ENCODE measurements around the gene WIZ. TPM values are rescaled to one million over a fixed set of nuclear protein-coding genes. Genes with fewer than 3 reads are reported as not detected.

WIZ gene
- total and polyA plus RNA-seq, 2 experiments from 2014 or later, result 8.9 to 39.5 TPM

DNA sequence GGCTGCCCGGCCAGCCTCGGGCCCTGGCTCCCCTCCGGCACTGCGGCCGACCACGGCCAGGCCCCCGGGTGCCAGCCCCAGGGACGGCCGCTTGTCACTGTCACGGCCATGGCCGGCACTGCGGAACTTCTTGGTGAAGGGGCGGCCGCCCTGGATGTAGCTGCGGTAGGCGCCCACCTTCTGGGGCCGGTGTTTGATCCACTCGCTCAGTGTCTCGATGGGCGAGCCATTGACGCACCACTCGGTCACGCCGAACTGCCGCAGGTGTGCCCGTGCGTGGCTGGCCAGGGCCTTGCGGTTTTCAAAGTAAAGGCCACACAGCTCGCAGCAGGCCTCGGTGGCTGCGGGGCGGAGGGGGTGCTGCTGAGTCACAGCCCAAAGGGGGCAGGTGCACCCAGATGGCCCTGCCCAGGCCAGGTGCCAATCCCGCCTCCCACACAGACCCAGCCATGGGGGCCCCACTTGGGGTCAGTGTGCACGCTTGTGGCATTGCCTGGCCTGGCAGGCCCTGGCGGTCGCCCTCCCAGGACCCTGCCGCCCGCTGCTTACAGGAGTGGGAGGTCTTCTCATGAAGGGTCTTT is 25.0 kb downstream of the WIZ start:
- Histone ChIP-seq H3K4me3 (no peak overlapping the region), H3K36me3 (ENCODE audit: insufficient read depth) (no peaks in the 10 kb centered on the region), H3K79me2 (replicated peaks; ENCODE audit: insufficient read depth) (no peaks in the 10 kb centered on the region; the same call in 1 of the 2 replicates)

More for the DNA sequence above, 25.0 kb downstream of the WIZ start:
- H3K4me3 Mint-ChIP-seq, result no peak overlapping the region
- Histone ChIP-seq H3K4me2 (no peak overlapping the region), H2AFZ (no peak overlapping the region), H3K27ac (ENCODE audit: low read depth) (no peak overlapping the region), H3K9me2 (ENCODE audit: insufficient read depth) (no peaks in the 10 kb centered on the region), H4K20me1 (replicated peaks; ENCODE audit: insufficient read depth) (no peaks in the 10 kb centered on the region), H3K4me1 (ENCODE audit: insufficient read depth) (no peaks in the 10 kb centered on the region; the same call in 1 of the 2 replicates), H3K27me3 (ENCODE audit: insufficient read depth) (no peaks in the 10 kb centered on the region), H3F3A (replicated peaks; ENCODE audit: low read depth) (peaks cover 10% of the 10 kb centered on the region)
- DNase-seq (ENCODE audit: low spot score) (no peak), ATAC-seq (no peak)
- TF ChIP-seq, protein P1, sequence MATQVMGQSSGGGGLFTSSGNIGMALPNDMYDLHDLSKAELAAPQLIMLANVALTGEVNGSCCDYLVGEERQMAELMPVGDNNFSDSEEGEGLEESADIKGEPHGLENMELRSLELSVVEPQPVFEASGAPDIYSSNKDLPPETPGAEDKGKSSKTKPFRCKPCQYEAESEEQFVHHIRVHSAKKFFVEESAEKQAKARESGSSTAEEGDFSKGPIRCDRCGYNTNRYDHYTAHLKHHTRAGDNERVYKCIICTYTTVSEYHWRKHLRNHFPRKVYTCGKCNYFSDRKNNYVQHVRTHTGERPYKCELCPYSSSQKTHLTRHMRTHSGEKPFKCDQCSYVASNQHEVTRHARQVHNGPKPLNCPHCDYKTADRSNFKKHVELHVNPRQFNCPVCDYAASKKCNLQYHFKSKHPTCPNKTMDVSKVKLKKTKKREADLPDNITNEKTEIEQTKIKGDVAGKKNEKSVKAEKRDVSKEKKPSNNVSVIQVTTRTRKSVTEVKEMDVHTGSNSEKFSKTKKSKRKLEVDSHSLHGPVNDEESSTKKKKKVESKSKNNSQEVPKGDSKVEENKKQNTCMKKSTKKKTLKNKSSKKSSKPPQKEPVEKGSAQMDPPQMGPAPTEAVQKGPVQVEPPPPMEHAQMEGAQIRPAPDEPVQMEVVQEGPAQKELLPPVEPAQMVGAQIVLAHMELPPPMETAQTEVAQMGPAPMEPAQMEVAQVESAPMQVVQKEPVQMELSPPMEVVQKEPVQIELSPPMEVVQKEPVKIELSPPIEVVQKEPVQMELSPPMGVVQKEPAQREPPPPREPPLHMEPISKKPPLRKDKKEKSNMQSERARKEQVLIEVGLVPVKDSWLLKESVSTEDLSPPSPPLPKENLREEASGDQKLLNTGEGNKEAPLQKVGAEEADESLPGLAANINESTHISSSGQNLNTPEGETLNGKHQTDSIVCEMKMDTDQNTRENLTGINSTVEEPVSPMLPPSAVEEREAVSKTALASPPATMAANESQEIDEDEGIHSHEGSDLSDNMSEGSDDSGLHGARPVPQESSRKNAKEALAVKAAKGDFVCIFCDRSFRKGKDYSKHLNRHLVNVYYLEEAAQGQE (IDR thresholded peaks at IDR 0.05; ENCODE audit: unreplicated experiment), result no peak
- TF ChIP-seq, protein P2, sequence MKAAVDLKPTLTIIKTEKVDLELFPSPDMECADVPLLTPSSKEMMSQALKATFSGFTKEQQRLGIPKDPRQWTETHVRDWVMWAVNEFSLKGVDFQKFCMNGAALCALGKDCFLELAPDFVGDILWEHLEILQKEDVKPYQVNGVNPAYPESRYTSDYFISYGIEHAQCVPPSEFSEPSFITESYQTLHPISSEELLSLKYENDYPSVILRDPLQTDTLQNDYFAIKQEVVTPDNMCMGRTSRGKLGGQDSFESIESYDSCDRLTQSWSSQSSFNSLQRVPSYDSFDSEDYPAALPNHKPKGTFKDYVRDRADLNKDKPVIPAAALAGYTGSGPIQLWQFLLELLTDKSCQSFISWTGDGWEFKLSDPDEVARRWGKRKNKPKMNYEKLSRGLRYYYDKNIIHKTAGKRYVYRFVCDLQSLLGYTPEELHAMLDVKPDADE (IDR thresholded peaks at IDR 0.05), result no peak
- TF ChIP-seq CREB1 (CRISPR knock-in tag; IDR thresholded peaks at IDR 0.05; ENCODE audit: low read depth) (no peak), JUNB (IDR thresholded peaks at IDR 0.05; ENCODE audit: unreplicated experiment) (no peak), NANOG (IDR thresholded peaks at IDR 0.05; ENCODE audit: borderline replicate concordance) (no peak), STAT1 (IDR thresholded peaks at IDR 0.05; ENCODE audit: unreplicated experiment) (no peak), ZNF331 (CRISPR knock-in tag; IDR thresholded peaks at IDR 0.05; ENCODE audit: low read depth) (no peak)
- TF ChIP-seq, protein P3, sequence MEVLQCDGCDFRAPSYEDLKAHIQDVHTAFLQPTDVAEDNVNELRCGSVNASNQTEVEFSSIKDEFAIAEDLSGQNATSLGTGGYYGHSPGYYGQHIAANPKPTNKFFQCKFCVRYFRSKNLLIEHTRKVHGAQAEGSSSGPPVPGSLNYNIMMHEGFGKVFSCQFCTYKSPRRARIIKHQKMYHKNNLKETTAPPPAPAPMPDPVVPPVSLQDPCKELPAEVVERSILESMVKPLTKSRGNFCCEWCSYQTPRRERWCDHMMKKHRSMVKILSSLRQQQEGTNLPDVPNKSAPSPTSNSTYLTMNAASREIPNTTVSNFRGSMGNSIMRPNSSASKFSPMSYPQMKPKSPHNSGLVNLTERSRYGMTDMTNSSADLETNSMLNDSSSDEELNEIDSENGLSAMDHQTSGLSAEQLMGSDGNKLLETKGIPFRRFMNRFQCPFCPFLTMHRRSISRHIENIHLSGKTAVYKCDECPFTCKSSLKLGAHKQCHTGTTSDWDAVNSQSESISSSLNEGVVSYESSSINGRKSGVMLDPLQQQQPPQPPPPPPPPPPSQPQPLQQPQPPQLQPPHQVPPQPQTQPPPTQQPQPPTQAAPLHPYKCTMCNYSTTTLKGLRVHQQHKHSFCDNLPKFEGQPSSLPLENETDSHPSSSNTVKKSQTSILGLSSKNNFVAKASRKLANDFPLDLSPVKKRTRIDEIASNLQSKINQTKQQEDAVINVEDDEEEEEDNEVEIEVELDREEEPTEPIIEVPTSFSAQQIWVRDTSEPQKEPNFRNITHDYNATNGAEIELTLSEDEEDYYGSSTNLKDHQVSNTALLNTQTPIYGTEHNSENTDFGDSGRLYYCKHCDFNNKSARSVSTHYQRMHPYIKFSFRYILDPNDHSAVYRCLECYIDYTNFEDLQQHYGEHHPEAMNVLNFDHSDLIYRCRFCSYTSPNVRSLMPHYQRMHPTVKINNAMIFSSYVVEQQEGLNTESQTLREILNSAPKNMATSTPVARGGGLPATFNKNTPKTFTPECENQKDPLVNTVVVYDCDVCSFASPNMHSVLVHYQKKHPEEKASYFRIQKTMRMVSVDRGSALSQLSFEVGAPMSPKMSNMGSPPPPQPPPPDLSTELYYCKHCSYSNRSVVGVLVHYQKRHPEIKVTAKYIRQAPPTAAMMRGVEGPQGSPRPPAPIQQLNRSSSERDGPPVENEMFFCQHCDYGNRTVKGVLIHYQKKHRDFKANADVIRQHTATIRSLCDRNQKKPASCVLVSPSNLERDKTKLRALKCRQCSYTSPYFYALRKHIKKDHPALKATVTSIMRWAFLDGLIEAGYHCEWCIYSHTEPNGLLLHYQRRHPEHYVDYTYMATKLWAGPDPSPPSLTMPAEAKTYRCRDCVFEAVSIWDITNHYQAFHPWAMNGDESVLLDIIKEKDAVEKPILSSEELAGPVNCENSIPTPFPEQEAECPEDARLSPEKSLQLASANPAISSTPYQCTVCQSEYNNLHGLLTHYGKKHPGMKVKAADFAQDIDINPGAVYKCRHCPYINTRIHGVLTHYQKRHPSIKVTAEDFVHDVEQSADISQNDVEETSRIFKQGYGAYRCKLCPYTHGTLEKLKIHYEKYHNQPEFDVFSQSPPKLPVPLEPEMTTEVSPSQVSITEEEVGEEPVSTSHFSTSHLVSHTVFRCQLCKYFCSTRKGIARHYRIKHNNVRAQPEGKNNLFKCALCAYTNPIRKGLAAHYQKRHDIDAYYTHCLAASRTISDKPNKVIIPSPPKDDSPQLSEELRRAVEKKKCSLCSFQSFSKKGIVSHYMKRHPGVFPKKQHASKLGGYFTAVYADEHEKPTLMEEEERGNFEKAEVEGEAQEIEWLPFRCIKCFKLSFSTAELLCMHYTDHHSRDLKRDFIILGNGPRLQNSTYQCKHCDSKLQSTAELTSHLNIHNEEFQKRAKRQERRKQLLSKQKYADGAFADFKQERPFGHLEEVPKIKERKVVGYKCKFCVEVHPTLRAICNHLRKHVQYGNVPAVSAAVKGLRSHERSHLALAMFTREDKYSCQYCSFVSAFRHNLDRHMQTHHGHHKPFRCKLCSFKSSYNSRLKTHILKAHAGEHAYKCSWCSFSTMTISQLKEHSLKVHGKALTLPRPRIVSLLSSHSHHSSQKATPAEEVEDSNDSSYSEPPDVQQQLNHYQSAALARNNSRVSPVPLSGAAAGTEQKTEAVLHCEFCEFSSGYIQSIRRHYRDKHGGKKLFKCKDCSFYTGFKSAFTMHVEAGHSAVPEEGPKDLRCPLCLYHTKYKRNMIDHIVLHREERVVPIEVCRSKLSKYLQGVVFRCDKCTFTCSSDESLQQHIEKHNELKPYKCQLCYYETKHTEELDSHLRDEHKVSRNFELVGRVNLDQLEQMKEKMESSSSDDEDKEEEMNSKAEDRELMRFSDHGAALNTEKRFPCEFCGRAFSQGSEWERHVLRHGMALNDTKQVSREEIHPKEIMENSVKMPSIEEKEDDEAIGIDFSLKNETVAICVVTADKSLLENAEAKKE (CRISPR knock-in tag; IDR thresholded peaks at IDR 0.05), result no peak
- H3K9me3 Mint-ChIP-seq, result no peaks in the 10 kb centered on the region
- H3K27ac Mint-ChIP-seq, result no peak overlapping the region
- peaks cover 6% of the 10 kb centered on the region for H3K27me3 Mint-ChIP-seq (ENCODE audit: insufficient read depth, low read depth, poor library complexity)
- peaks cover 37% of the 10 kb centered on the region for H3K36me3 Mint-ChIP-seq (ENCODE audit: low read depth)
- no peaks in the 10 kb centered on the region; the same call in 2 of the 3 replicates for H3K4me1 Mint-ChIP-seq
